ENCODE data around the gene ERFE. TPM values are rescaled to one million over a fixed set of nuclear protein-coding genes. Genes with fewer than 3 reads are reported as not detected.

ERFE gene
- total RNA-seq, 4 donors from 2014 or later, result 0.40 to 0.57 (median 0.53) TPM; not detected in 1

DNA sequence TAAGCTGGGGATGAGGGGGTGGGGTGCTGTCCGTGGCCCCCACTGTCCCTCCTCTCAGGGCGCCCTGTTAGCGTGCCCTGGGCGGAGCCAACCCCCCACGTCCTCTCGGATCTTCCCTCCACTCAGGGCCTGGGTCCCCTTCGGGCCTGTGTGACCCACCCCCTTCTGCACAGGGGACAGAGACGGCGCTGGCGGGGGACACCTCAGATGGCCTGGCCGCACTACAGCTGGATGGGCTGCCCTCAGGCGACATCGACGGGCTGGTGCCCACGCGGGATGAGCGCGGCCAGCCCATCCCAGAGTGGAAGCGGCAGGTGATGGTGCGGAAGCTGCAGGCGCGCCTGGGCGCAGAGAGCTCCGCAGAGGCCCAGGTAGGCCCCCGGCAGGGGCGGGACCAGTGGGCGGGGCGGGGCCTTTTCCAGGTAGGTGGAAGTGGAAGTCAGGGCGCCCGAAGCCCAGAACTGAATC is 30.2 kb upstream of the ERFE start:
- H3K4me1 ChIP-seq, result no peaks in the 10 kb centered on the region
- peak in 1 of 3 donors; percentile 37 for DNase-seq
- no peak overlapping the region for H3K4me3 ChIP-seq
- no peak for TF ChIP-seq POLR2A (IDR thresholded peaks at IDR 0.05)
- TF ChIP-seq, protein P1, sequence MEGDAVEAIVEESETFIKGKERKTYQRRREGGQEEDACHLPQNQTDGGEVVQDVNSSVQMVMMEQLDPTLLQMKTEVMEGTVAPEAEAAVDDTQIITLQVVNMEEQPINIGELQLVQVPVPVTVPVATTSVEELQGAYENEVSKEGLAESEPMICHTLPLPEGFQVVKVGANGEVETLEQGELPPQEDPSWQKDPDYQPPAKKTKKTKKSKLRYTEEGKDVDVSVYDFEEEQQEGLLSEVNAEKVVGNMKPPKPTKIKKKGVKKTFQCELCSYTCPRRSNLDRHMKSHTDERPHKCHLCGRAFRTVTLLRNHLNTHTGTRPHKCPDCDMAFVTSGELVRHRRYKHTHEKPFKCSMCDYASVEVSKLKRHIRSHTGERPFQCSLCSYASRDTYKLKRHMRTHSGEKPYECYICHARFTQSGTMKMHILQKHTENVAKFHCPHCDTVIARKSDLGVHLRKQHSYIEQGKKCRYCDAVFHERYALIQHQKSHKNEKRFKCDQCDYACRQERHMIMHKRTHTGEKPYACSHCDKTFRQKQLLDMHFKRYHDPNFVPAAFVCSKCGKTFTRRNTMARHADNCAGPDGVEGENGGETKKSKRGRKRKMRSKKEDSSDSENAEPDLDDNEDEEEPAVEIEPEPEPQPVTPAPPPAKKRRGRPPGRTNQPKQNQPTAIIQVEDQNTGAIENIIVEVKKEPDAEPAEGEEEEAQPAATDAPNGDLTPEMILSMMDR (IDR thresholded peaks at IDR 0.05), result no peak
- no peaks in the 10 kb centered on the region for H3K36me3 ChIP-seq
- no peaks in the 10 kb centered on the region for H3K9me3 ChIP-seq
- H3K27me3 ChIP-seq, result no peaks in the 10 kb centered on the region
- H3K27ac ChIP-seq, result no peak overlapping the region

DNA sequence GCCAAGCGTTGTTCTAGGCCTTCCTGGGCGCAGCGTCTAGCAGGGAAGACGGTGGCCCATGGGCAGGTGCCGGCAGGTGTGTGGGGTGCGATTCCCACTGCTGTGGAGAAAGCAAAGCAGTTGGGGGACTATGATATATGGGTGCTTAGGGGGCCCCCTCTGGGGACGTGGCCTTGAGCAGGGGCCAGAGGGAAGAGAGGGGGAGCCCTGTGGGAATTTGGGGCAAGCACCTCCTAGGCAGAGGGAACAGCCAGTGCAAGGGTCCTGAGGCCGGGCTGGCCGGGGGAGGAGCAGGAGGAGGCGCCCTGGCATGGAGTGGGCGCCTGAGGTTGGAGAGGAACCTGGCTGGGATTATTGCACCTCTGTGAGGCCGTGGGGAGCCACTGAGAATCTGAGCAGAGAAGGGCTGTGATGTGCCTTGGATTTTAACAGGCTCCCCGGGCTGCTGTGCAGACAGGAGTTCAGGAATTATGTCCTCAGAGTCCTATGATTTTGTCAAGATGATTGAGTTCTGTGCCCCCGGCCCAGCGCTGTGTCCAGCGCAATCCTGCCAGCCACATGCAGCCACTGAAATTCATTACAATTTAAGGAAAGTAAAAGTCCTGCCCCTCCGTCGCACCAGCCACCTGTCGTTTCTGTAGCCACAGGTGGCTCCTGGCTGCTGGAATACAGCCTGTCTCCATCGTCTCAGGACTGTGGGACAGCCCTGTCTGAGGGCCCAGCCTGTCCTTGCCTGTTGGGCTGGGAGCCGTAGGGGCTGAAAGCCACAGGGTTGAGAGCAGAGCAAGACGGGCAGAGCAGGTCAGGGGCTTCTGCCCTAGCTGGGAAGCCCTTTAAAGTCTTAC is 29.4 kb upstream of the ERFE start:
- Histone ChIP-seq H3K9me3 (no peaks in the 10 kb centered on the region), H3K27ac (no peak overlapping the region), H3K27me3 (no peaks in the 10 kb centered on the region), H3K4me1 (no peaks in the 10 kb centered on the region), H3K36me3 (no peaks in the 10 kb centered on the region), H3K4me3 (no peak overlapping the region)
- TF ChIP-seq, protein P1 (IDR thresholded peaks at IDR 0.05), result no peak
- no peak for TF ChIP-seq POLR2A (IDR thresholded peaks at IDR 0.05)
- DNase-seq, result peak in 1 of 3 donors; percentile 41

DNA sequence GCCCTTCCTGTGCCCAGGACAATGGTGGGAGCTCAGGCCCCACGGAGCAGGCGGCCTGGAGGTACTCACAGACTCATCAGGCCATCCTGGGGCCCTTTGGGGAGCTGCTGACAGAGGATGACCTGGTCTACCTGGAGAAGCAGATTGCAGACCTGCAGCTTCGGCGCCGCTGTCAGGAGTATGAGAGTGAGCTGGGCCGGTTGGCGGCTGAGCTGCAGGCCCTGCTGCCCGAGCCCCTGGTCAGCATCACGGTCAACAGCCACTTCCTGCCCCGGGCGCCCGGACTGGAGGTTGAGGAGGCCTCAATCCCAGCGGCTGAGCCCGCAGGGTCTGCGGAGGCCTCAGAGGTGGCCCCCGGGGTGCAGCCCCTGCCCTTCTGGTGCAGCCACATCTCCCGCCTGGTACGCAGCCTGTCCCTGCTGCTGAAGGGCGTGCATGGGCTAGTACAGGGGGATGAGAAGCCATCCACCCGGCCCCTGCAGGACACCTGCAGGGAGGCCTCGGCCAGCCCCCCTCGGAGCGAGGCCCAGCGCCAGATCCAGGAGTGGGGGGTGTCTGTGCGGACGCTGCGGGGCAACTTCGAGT is 28.6 kb upstream of the ERFE start:
- TF ChIP-seq POLR2A (IDR thresholded peaks at IDR 0.05), result no peak
- TF ChIP-seq, protein P1 (IDR thresholded peaks at IDR 0.05), result no peak
- no peaks in the 10 kb centered on the region for H3K4me1 ChIP-seq
- DNase-seq, result peak in 1 of 3 donors; percentile 46

DNA sequence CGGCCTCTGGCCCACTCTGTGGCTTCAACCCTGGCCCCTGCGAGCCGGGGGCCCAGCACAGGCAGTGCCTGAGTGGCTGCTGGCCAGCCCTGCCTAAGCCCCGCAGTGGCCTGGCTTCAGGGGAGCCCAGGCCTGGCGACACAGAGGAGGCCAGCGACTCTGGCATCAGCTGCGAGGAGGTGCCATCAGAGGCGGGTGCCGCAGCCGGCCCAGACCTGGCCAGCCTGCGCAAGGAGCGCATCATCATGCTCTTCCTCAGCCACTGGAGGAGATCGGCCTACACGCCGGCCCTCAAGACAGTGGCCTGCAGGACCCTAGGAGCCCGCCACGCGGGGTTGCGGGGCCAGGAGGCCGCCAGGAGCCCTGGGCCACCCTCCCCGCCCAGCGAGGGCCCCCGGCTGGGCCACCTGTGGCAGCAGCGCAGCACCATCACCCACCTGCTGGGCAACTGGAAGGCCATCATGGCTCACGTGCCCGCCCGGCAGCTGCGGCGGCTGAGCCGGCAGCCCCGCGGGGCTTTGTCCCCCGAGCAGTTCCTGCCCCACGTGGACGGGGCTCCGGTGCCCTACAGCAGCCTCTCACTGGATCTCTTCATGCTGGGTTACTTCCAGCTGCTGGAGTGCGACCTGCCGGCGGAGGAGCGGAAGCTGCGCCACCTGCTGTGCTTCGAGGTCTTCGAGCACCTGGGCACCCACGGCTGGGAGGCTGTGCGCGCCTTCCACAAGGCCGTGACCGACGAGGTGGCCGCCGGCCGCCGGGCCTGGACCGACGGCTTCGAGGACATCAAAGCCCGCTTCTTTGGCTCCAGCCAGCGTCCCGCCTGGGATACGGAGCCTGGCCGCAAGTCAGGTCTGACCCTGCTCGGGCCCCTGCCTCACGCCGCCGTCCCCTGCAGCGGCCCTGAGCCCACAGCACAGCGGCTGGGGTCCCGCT is 27.8 kb upstream of the ERFE start:
- TF ChIP-seq, protein P1 (IDR thresholded peaks at IDR 0.05), result no peak
- TF ChIP-seq POLR2A (IDR thresholded peaks at IDR 0.05), result no peak
- Histone ChIP-seq H3K9me3 (no peaks in the 10 kb centered on the region), H3K27ac (no peak overlapping the region), H3K36me3 (no peaks in the 10 kb centered on the region), H3K4me1 (no peaks in the 10 kb centered on the region), H3K4me3 (no peak overlapping the region), H3K27me3 (no peaks in the 10 kb centered on the region)
- peak in 1 of 3 donors; percentile 34 for DNase-seq

More for the DNA sequence above, 28.6 kb upstream of the ERFE start:
- Histone ChIP-seq H3K36me3 (no peaks in the 10 kb centered on the region), H3K9me3 (no peaks in the 10 kb centered on the region), H3K27ac (no peak overlapping the region), H3K4me3 (no peak overlapping the region), H3K27me3 (no peaks in the 10 kb centered on the region)

DNA sequence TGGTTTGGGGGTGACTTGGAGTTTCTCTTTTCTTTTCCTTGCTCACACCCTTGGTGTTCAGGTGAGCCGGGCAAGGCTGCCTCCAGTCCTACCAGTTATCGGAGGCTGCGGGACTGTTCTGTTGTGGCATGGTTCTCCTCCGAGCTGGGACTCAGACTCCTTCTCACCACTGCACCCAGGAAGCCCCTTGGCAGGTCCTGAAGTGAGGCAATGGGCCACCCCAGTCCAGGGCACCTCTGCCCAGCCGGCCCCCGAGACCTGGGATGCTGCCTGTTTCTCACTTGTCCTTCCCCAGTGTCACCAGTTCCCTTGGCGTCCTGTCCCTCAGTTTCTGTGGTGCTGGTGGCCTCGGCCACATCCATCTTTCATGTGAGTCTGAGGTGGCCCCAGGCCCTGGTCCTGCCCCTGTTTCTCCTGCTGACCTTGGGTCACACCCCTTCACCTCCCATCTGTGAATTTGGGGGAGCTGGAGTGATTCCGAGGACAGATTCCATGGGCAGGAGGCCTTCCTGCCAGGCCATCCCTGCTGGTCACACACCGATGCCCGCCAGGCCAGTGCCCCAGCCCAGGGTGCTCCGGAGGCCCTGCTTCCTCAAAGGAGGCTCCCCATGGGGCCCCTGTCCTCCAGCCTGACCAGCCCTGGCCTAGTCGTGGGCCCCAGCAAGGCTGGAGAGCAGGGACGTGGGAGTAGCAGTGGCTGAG is 26.9 kb upstream of the ERFE start:
- Histone ChIP-seq H3K4me1 (no peaks in the 10 kb centered on the region), H3K4me3 (no peak overlapping the region), H3K27me3 (no peaks in the 10 kb centered on the region), H3K9me3 (no peaks in the 10 kb centered on the region), H3K27ac (no peak overlapping the region), H3K36me3 (no peaks in the 10 kb centered on the region)
- DNase-seq, result peak in 1 of 3 donors; percentile 22
- TF ChIP-seq, protein P1 (IDR thresholded peaks at IDR 0.05), result no peak
